ENCODE measurements around the gene SPATA31D1.

- TF ChIP-seq, protein P1, sequence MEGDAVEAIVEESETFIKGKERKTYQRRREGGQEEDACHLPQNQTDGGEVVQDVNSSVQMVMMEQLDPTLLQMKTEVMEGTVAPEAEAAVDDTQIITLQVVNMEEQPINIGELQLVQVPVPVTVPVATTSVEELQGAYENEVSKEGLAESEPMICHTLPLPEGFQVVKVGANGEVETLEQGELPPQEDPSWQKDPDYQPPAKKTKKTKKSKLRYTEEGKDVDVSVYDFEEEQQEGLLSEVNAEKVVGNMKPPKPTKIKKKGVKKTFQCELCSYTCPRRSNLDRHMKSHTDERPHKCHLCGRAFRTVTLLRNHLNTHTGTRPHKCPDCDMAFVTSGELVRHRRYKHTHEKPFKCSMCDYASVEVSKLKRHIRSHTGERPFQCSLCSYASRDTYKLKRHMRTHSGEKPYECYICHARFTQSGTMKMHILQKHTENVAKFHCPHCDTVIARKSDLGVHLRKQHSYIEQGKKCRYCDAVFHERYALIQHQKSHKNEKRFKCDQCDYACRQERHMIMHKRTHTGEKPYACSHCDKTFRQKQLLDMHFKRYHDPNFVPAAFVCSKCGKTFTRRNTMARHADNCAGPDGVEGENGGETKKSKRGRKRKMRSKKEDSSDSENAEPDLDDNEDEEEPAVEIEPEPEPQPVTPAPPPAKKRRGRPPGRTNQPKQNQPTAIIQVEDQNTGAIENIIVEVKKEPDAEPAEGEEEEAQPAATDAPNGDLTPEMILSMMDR (IDR thresholded peaks at IDR 0.05; ENCODE audit: low read depth, low read length, poor library complexity, severe bottlenecking) = no peak
- no peak for TF ChIP-seq EZH2phosphoT487 (IDR thresholded peaks at IDR 0.05; ENCODE audit: borderline replicate concordance, low read length)
Observed at GRCh38 chr9:81968026-81968425, 20.5 kb upstream of the SPATA31D1 start.
